ENCODE measurements around the gene HSPA1L. TPM values are rescaled to one million over a fixed set of nuclear protein-coding genes. Genes with fewer than 3 reads are reported as not detected.

HSPA1L gene
- total and polyA plus RNA-seq, 10 of the 15 experiments (the other 5 are each of a cell fraction or from before 2014, with no cell fraction given), result 0.69 to 2.5 (median 1.5) TPM

DNA sequence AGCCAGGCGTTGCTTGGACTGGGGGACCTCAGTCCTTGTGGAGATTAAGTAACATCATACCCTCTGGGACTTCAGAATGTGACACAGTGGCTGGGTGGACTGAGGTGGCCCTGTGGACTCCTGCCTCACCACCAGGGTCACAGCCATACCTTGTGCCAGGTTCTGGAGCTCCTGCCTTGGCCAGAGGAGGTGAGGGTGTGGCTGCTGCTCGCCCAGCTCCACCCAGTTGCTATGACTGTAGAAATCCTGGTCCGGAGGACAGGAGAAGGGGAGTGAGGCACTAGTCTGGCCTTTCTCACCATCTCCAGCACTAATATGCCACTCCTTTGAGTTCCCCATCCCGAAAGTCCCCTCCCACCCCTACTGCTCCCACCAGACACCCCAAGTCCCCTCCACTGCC lies 39.9 kb downstream of the HSPA1L start (continued):
- TF ChIP-seq CEBPB (IDR thresholded peaks at IDR 0.05; ENCODE audit: borderline replicate concordance in 1 of 2, low read depth in 2 of 2, low read length in 2 of 2) (no peak), DPF2 (IDR thresholded peaks at IDR 0.05) (no peak), HDGF (IDR thresholded peaks at IDR 0.05) (no peak)

DNA sequence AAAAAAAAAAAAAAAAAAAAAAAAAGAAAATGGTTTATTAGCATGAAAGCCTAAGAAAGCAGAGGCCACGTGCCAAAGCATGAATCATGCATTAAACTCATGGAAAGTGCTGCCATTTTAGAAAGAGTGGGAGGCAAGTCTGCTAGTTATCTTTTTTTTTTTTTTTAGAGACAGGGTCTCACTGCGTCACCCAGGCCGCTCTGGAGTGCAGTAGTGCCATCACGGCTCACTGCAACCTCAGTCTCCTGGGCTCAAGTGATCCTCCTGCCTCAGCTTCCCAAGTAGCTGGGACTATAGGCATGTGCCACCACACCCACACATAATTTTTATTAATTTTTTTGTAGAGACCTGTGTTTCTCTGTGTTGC lies 43.1 kb downstream of the HSPA1L start:
- no peak for DNase-seq (ENCODE audit: low read depth, low spot score)
- intact Hi-C loops (cut with micrococcal nuclease; ENCODE audit: unreplicated experiment), result loop anchor here (10.0 kb wide), 1 partner anchor 53 kb away; the partner anchor contains the start of gene HSPA1B
- no peak overlapping the region for H3K9ac ChIP-seq (ENCODE audit: control insufficient read depth, insufficient read depth, low read length)
- RAD21 ChIA-PET (ENCODE audit: unreplicated experiment), result interaction anchor here (0.6 to 3.6 kb wide), 6 partner anchors 32 to 151 kb away, joined by 3 to 44 read pairs (median 6); partner anchors contain the start of genes DDAH2, HSPA1B and MSH5
- H3K36me3 ChIP-seq (ENCODE audit: control insufficient read depth in 2 of 2, insufficient read depth in 2 of 2, low read length in 1 of 2), result no peaks in the 10 kb centered on the region
- SMC1A ChIA-PET (ENCODE audit: uncharacterized antibody, unreplicated experiment), result interaction anchor here (0.9 to 4.8 kb wide), 4 partner anchors 18 to 55 kb away, joined by 3 to 41 read pairs (median 6); partner anchors contain the start of genes DDAH2, HSPA1B and LSM2
- no peak overlapping the region for H3K27ac ChIP-seq (ENCODE audit: control insufficient read depth, insufficient read depth)
- no peaks in the 10 kb centered on the region for H3K27me3 ChIP-seq (replicated peaks in 1 of 2; ENCODE audit: control insufficient read depth in 2 of 2, insufficient read depth in 2 of 2, low read length in 1 of 2)
- 70% methylated on average over 4 of the region's 4 CpGs for WGBS (ENCODE audit: insufficient coverage, insufficient replicate concordance, low lambda C conversion rate, missing lambda C conversion rate)
- ATAC-seq, result no peak
- H3K9me3 ChIP-seq (replicated peaks; ENCODE audit: control insufficient read depth, insufficient read depth, low read length), result no peaks in the 10 kb centered on the region
- in situ Hi-C loops (cut with MboI), result no loop called here
- H3K79me2 ChIP-seq (ENCODE audit: control insufficient read depth, insufficient read depth, low read length), result no peaks in the 10 kb centered on the region
- FAIRE-seq, result no peak
- H3K4me1 ChIP-seq (ENCODE audit: control insufficient read depth, insufficient read depth, low read length), result peaks cover 7% of the 10 kb centered on the region
- POLR2A ChIA-PET, result interaction anchor here (0.6 to 1.4 kb wide), 5 partner anchors 20 to 119 kb away, joined by 3 to 5 read pairs (median 3); partner anchors contain the start of genes CSNK2B and GPANK1
- BruUV-seq (replicated peaks), result no TSS peak
- CTCF ChIA-PET, result interaction anchor here (0.6 to 9.2 kb wide), 11 partner anchors 18 to 220 kb away, joined by 3 to 208 read pairs (median 4); partner anchors contain the start of genes CLIC1, DDAH2, HSPA1B and LSM2
- no peak overlapping the region for H3K4me3 ChIP-seq
- no peaks in the 10 kb centered on the region for H4K20me1 ChIP-seq (ENCODE audit: control insufficient read depth, insufficient read depth)
- H3K4me2 ChIP-seq (ENCODE audit: control insufficient read depth, insufficient read depth), result no peak overlapping the region
- H2AFZ ChIP-seq (ENCODE audit: control insufficient read depth, low read depth, low read length), result no peak overlapping the region
- TF ChIP-seq BMI1 (IDR thresholded peaks at IDR 0.05; ENCODE audit: borderline replicate concordance) (no peak), SPI1 (IDR thresholded peaks at IDR 0.05; ENCODE audit: borderline replicate concordance, insufficient read depth, low read depth, low read length) (no peak), SUPT20H (IDR thresholded peaks at IDR 0.05; ENCODE audit: borderline replicate concordance, control insufficient read depth, low read depth, low read length) (no peak), NR2F1 (conservative IDR thresholded peaks at IDR 0.05) (no peak), MXI1 (IDR thresholded peaks at IDR 0.05; ENCODE audit: low read depth, low read length) (no peak), BRCA1 (IDR thresholded peaks at IDR 0.05; ENCODE audit: low read depth, low read length) (no peak), FOS (IDR thresholded peaks at IDR 0.05; ENCODE audit: borderline replicate concordance, extremely low read depth, insufficient read length) (no peak), IKZF2 (IDR thresholded peaks at IDR 0.05) (no peak), CBX5 (IDR thresholded peaks at IDR 0.05; ENCODE audit: low read depth) (no peak), SUZ12 (IDR thresholded peaks at IDR 0.05; ENCODE audit: unreplicated experiment) (no peak), SREBF2 (IDR thresholded peaks at IDR 0.05; ENCODE audit: low read length) (no peak), LARP7 (IDR thresholded peaks at IDR 0.05) (no peak)
- TF ChIP-seq, protein P1, sequence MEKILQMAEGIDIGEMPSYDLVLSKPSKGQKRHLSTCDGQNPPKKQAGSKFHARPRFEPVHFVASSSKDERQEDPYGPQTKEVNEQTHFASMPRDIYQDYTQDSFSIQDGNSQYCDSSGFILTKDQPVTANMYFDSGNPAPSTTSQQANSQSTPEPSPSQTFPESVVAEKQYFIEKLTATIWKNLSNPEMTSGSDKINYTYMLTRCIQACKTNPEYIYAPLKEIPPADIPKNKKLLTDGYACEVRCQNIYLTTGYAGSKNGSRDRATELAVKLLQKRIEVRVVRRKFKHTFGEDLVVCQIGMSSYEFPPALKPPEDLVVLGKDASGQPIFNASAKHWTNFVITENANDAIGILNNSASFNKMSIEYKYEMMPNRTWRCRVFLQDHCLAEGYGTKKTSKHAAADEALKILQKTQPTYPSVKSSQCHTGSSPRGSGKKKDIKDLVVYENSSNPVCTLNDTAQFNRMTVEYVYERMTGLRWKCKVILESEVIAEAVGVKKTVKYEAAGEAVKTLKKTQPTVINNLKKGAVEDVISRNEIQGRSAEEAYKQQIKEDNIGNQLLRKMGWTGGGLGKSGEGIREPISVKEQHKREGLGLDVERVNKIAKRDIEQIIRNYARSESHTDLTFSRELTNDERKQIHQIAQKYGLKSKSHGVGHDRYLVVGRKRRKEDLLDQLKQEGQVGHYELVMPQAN (conservative IDR thresholded peaks at IDR 0.05), result no peak
- TF ChIP-seq, protein P2, sequence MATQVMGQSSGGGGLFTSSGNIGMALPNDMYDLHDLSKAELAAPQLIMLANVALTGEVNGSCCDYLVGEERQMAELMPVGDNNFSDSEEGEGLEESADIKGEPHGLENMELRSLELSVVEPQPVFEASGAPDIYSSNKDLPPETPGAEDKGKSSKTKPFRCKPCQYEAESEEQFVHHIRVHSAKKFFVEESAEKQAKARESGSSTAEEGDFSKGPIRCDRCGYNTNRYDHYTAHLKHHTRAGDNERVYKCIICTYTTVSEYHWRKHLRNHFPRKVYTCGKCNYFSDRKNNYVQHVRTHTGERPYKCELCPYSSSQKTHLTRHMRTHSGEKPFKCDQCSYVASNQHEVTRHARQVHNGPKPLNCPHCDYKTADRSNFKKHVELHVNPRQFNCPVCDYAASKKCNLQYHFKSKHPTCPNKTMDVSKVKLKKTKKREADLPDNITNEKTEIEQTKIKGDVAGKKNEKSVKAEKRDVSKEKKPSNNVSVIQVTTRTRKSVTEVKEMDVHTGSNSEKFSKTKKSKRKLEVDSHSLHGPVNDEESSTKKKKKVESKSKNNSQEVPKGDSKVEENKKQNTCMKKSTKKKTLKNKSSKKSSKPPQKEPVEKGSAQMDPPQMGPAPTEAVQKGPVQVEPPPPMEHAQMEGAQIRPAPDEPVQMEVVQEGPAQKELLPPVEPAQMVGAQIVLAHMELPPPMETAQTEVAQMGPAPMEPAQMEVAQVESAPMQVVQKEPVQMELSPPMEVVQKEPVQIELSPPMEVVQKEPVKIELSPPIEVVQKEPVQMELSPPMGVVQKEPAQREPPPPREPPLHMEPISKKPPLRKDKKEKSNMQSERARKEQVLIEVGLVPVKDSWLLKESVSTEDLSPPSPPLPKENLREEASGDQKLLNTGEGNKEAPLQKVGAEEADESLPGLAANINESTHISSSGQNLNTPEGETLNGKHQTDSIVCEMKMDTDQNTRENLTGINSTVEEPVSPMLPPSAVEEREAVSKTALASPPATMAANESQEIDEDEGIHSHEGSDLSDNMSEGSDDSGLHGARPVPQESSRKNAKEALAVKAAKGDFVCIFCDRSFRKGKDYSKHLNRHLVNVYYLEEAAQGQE (IDR thresholded peaks at IDR 0.05; ENCODE audit: low read depth, low read length), result no peak
- TF ChIP-seq, protein P3, sequence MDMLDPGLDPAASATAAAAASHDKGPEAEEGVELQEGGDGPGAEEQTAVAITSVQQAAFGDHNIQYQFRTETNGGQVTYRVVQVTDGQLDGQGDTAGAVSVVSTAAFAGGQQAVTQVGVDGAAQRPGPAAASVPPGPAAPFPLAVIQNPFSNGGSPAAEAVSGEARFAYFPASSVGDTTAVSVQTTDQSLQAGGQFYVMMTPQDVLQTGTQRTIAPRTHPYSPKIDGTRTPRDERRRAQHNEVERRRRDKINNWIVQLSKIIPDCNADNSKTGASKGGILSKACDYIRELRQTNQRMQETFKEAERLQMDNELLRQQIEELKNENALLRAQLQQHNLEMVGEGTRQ (IDR thresholded peaks at IDR 0.05; ENCODE audit: borderline replicate concordance, low read depth, low read length), result no peak

Measured in GM12878 (cell line).